Esophagus muscularis mucosa (tissue), 4 donors: ENCODE results near the gene NSMCE1. TPM values are rescaled to one million over a fixed set of nuclear protein-coding genes. Genes with fewer than 3 reads are reported as not detected.

Source experiments
- DNase-seq: peaks from one replicate; pipeline ENCODE4 v3.0.0-alpha.2; 2017; ENCODE audit errors: extremely low spot score
- H3K27ac ChIP-seq, 4 donors: fragments of 200-600 bp; sonication (generic); replicated peaks in 1 of 4; 1 replicate in 3 of 4; 2 replicates in 1 of 4; pipeline ENCODE4 v1.5.1; 2016 to 2019; ENCODE audit warnings: mild to moderate bottlenecking in 1 of 4
- H3K27me3 ChIP-seq, 4 donors: fragments of 200-600 bp; sonication (generic); one replicate each; pipeline versions ENCODE4 v1.5.1 to v1.6.0; 2016 to 2019
- H3K36me3 ChIP-seq, 4 donors: fragments of 200-600 bp; sonication (generic); one replicate each; pipeline ENCODE4 v1.5.1; 2016 to 2019
- H3K4me1 ChIP-seq, 4 donors: fragments of 200-600 bp; sonication (generic); one replicate each; pipeline ENCODE4 v1.5.1; 2016 to 2019
- H3K4me3 ChIP-seq, 4 donors: fragments of 200-600 bp; sonication (generic); 1 replicate in 2 of 4; 2 replicates in 2 of 4; pipeline ENCODE4 v1.5.1; 2016 to 2019; ENCODE audit warnings: mild to moderate bottlenecking in 4 of 4, moderate library complexity in 1 of 4
- H3K9me3 ChIP-seq, 4 donors: fragments of 200-600 bp; sonication (generic); 1 replicate in 3 of 4; 2 replicates in 1 of 4; pipeline ENCODE4 v1.5.1; 2016 to 2019
- EP300 ChIP-seq: sonication (generic); formaldehyde crosslinking; IDR thresholded peaks from one replicate; pipeline ENCODE4 v1.6.1; 2017; ENCODE audit warnings: antibody characterized with exemption
- POLR2A ChIP-seq: fragments of 450-650 bp; IDR thresholded peaks from one replicate; pipeline ENCODE4 v1.6.1; 2017; ENCODE audit warnings: antibody characterized with exemption, moderate library complexity, mild to moderate bottlenecking, low read depth
- POLR2AphosphoS5 ChIP-seq, 2 donors: sonication (generic); formaldehyde crosslinking; IDR thresholded peaks; one replicate each; pipeline ENCODE4 v1.6.1; 2017; ENCODE audit warnings: antibody characterized with exemption in 2 of 2
- WGBS: methylation state at CpG from one replicate; pipeline ENCODE4 v1.1.5; 2018; 5-methylcytosine and 5-hydroxymethylcytosine counted together
- intact Hi-C: fragments of 100-400 bp; cut with DNase I; formaldehyde crosslinking; loops from one replicate; pipeline ENCODE4 v1.15.1; 2023
- total RNA-seq, 4 donors: library from RNA; depleted of rRNA; stranded (reverse); fragments of >200 nt; gene quantifications; one replicate each; pipeline versions ENCODE4 v1.1.0 to v1.2.1, GENCODE V29; 2016
- TF ChIP-seq, protein P1 (sequence below), 3 experiments: fragments of 200-600 bp in 2 of 3; fragments of 450-650 bp in 1 of 3; sonication (generic) in 2 of 3; IDR thresholded peaks; one replicate each; pipeline ENCODE4 v1.5.1; 2017 to 2019; ENCODE audit warnings: antibody characterized with exemption in 3 of 3, mild to moderate bottlenecking in 2 of 3, moderate library complexity in 1 of 3

The NSMCE1 gene
- total RNA-seq, 4 donors from 2014 or later, result 49.7 to 68.8 (median 64.0) TPM

DNA sequence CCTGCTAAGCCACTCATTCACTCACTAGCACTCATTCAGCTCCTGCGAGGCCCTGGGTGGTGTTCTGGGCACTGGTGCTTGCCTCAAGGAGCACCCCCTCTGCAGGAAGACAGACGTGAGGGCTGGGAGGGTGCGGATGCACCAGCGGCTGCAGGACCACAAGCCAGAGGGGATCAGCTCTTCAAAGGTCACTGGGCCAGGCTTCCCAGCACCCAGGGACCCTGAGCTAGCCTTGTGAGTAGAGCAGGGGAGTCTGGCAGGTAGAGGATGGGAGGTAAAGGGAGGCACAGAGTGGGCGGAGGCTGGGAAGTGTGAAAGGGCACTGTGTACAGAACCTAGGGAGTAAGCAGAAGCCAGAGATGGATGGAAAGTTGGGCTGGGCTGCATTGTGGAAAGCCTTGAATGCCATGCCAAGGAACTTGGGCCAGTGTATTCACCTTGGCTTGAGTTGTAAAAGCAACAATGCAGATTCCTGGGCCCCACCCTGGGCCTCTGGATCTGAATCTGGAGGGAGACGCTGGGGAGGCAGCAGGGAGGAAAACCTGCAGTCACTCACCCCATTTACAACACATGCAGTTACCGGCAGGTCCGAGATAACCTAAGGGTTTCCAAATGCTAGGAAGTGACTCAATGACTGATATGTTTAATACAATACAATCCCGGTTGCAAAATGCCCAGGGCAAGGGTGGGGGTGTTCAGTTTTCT, 46.9 kb upstream of the NSMCE1 start:
- H3K27me3 ChIP-seq, result no peaks in the 10 kb centered on the region
- peak overlapping the region; percentile 75 to 97 (median 88) for H3K4me3 ChIP-seq
- H3K4me1 ChIP-seq, result peaks cover 41 to 71% (median 68%) of the 10 kb centered on the region in 4 donors
- peak; percentile 94 for DNase-seq
- TF ChIP-seq POLR2AphosphoS5 (IDR thresholded peaks at IDR 0.05), result peak; percentile 20 to 83
- peak; percentile 86 for TF ChIP-seq EP300
- no peak for TF ChIP-seq POLR2A
- TF ChIP-seq, protein P1, sequence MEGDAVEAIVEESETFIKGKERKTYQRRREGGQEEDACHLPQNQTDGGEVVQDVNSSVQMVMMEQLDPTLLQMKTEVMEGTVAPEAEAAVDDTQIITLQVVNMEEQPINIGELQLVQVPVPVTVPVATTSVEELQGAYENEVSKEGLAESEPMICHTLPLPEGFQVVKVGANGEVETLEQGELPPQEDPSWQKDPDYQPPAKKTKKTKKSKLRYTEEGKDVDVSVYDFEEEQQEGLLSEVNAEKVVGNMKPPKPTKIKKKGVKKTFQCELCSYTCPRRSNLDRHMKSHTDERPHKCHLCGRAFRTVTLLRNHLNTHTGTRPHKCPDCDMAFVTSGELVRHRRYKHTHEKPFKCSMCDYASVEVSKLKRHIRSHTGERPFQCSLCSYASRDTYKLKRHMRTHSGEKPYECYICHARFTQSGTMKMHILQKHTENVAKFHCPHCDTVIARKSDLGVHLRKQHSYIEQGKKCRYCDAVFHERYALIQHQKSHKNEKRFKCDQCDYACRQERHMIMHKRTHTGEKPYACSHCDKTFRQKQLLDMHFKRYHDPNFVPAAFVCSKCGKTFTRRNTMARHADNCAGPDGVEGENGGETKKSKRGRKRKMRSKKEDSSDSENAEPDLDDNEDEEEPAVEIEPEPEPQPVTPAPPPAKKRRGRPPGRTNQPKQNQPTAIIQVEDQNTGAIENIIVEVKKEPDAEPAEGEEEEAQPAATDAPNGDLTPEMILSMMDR (IDR thresholded peaks at IDR 0.05), result peak in 1 of 3 experiments; percentile 20
- peak overlapping the region; percentile 97 to 99 (median 98) for H3K27ac ChIP-seq
- H3K36me3 ChIP-seq, result no peaks in the 10 kb centered on the region
- no peaks in the 10 kb centered on the region for H3K9me3 ChIP-seq
- intact Hi-C loops, result loop anchor here (5.0 kb wide), 1 partner anchor 73 kb away; no protein-coding TSS in a partner anchor
- 24% methylated on average over 5 of the region's 9 CpGs for WGBS

DNA sequence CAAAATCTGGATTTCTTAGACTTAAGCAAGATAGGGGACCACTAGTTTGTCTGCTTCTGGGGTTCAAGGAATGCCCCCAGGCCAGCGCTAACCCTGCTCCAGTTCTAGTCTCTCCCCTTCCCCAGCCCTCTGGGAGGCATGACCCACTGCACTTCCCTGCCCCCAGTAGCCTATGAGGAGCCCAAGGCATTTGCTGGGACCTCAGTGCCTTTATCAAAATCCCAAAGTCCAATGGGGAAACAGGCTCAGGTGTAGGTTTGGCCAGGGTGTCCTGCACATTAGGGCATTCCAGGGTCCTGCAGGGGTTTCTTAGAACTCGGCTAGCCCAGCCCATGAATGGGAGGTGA, 46.4 kb upstream of the NSMCE1 start:
- peak overlapping the region; percentile 97 to 99 (median 98) for H3K27ac ChIP-seq
- TF ChIP-seq POLR2AphosphoS5 (IDR thresholded peaks at IDR 0.05), result no peak
- no peak for TF ChIP-seq POLR2A
- no peak for TF ChIP-seq EP300
- intact Hi-C loops, result loop anchor here (5.0 kb wide), 2 partner anchors 48 to 73 kb away; partner anchors contain the start of gene NSMCE1
- H3K4me1 ChIP-seq, result peaks cover 38 to 66% (median 63%) of the 10 kb centered on the region in 4 donors
- H3K9me3 ChIP-seq, result no peaks in the 10 kb centered on the region
- H3K4me3 ChIP-seq, result peak overlapping the region; percentile 75 to 97 (median 88)
- no peaks in the 10 kb centered on the region for H3K27me3 ChIP-seq
- H3K36me3 ChIP-seq, result no peaks in the 10 kb centered on the region
- no peak for DNase-seq
- WGBS, result 100% methylated on average over 1 of the region's 2 CpGs

DNA sequence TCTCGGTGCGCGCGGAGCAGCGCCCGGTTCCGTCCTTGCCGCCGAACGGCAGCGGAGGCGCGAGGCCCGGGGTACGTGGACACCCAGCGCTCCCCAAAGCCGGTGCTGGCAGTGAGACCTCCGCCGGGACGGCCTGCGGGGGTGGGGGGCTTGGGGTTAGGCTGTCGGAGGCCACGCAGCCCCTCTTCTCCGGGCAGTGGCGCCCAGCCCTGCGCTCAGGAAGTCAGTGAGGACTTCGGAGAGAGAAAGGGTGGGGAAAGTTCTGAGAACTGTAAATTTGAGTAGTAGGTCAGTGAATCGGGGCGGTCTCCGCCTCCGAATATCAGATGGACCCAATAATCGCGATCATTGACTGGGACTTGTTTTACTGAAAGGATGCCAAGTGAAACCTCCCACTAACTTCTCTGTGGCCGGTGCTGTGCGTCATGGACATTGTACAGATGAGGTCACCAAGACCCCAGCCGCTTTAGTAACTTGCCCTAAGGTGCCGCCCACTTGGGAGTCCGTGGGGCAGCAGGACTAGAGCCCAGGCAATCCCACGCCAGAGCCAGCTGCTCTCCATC, 45.7 kb upstream of the NSMCE1 start:
- Histone ChIP-seq H3K27me3 (no peaks in the 10 kb centered on the region), H3K4me3 (peak overlapping the region; percentile 75 to 97 (median 88)), H3K36me3 (no peaks in the 10 kb centered on the region), H3K27ac (peak overlapping the region; percentile 97 to 99 (median 98)), H3K4me1 (peaks cover 38 to 59% (median 55%) of the 10 kb centered on the region in 4 donors), H3K9me3 (no peaks in the 10 kb centered on the region)
- intact Hi-C loops, result loop anchor here (5.0 kb wide), 1 partner anchor 47 kb away; the partner anchor contains the start of gene NSMCE1
- TF ChIP-seq EP300 (no peak), POLR2A (peak; percentile 23), POLR2AphosphoS5 (IDR thresholded peaks at IDR 0.05) (peak; percentile 63 to 83)
- TF ChIP-seq, protein P1 (IDR thresholded peaks at IDR 0.05), result no peak
- 0% methylated on average over 13 of the region's 39 CpGs for WGBS
- DNase-seq, result no peak

DNA sequence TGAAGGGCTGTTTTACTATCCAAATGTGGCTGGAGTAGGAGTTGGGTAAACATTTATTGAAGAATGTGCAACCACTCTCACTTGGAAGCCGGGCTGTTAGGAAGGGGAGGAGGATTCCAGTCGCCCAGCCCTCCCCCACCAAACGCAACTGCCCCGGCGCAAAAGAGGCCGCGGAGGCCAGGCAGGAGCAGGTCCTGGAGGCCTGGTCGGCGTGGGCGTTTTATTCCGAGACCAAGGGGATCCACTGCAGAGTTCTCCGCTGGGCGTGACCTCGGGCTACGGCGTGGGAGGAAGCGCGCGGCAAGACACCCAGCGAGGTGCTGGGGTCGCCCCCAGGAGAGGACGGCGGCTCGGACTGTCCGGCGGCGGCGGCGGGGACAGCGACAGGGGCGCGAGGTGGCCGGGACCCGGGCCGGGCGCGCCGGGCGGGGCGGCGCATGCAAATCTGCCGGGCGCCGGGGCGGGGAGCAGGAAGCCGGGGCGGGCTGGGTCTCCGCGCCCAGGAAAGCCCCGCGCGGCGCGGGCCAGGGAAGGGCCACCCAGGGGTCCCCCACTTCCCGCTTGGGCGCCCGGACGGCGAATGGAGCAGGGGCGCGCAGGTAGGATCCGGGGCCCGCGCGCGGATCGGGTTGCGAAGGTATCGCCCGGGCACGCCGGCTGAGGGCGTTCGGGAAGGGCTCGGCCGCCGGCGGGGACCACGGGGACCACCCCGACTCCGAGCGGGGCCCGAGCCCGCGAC, 45.0 kb upstream of the NSMCE1 start, which contains the start of gene IL4R:
Gene IL4R, plus strand, starts transcription at position 553 of the 739 bp plus-strand sequence. CDS start 26,230 bp downstream, outside the sequence.
- DNase-seq, result no peak
- WGBS, result 0% methylated on average over 11 of the region's 85 CpGs
- Histone ChIP-seq H3K4me3 (peak within 1 kb of the TSS; percentile 75 to 97 (median 88)), H3K27me3 (no peaks in the 10 kb centered on the region), H3K27ac (peak within 1 kb of the TSS; percentile 97 to 99 (median 98)), H3K36me3 (no peaks in the 10 kb centered on the region), H3K9me3 (no peaks in the 10 kb centered on the region), H3K4me1 (peaks cover 38 to 52% (median 49%) of the 10 kb centered on the region in 4 donors)
- peak; percentile 27 for TF ChIP-seq POLR2A
- no peak for TF ChIP-seq EP300
- TF ChIP-seq, protein P1 (IDR thresholded peaks at IDR 0.05), result no peak
- TF ChIP-seq POLR2AphosphoS5 (IDR thresholded peaks at IDR 0.05), result peak; percentile 84 to 93
- intact Hi-C loops, result loop anchor here (5.0 kb wide), 1 partner anchor 46 kb away; the partner anchor contains the start of gene NSMCE1
